Measurements from ENCODE around the gene HMSD. TPM values are rescaled to one million over a fixed set of nuclear protein-coding genes. Genes with fewer than 3 reads are reported as not detected.
A peak's percentile ranks its signal among the peaks of the same experiment; 100 is the strongest.

Gene HMSD
- total and polyA plus RNA-seq, 2 of the 4 experiments (the other 2 are of a cell fraction): 0.17 to 0.36 TPM

DNA sequence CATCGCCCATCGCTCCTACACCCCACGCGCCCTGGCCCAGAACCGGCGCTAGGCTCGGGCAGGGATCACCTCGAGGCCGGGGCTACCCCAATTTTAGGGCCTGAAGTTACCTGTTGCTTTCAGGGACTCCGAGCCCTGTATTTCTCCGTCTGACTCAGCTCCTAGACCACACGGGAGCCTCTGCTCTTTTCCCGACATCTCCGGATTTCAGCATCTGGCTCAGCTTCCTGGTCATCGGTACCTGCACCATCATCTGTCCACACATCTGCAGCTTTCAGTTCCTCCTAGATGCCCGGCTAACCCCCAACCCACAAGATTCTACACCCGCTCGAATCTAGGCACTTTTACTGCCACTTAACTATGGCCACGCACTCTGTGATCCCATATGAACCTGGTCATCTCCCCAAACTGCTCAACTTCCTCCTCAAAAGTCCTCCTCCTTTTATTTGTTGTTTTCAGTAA lies 12.1 kb upstream of the HMSD start:
- Histone ChIP-seq H3K4me3 (ENCODE audit: insufficient read depth, low read depth, low read length) (peak overlapping the region; percentile 54), H3K4me2 (ENCODE audit: low read depth, low read length) (peak overlapping the region; percentile 90; the same call in 1 of the 2 replicates), H3K9me3 (ENCODE audit: control insufficient read depth, insufficient read depth, low read length) (no peaks in the 10 kb centered on the region), H3K18ac (ENCODE audit: low read depth, low read length) (no peak overlapping the region), H3K23ac (ENCODE audit: low read depth, low read length) (no peak overlapping the region), H3K9me1 (ENCODE audit: insufficient read depth, low read length) (no peaks in the 10 kb centered on the region), H3K56ac (ENCODE audit: extremely low read depth, insufficient read depth, low read length) (no peak overlapping the region), H3K36me3 (ENCODE audit: control insufficient read depth, insufficient read depth, low read length) (no peaks in the 10 kb centered on the region), H4K91ac (ENCODE audit: insufficient read depth, low read depth, low read length) (no peak overlapping the region), H4K20me1 (ENCODE audit: insufficient read depth, low read length) (no peaks in the 10 kb centered on the region), H3K4me1 (ENCODE audit: control insufficient read depth, insufficient read depth, low read length) (no peaks in the 10 kb centered on the region), H2BK15ac (ENCODE audit: low read depth, low read length) (no peak overlapping the region), H2BK20ac (ENCODE audit: low read depth, low read length) (no peak overlapping the region), H4K8ac (ENCODE audit: low read depth in 2 of 2, low read length in 2 of 2) (no peak overlapping the region), H3K9ac (ENCODE audit: low read depth, low read length) (no peak overlapping the region), H4K5ac (ENCODE audit: low read depth, low read length) (no peak overlapping the region), H3K79me1 (ENCODE audit: low read depth in 1 of 2, low read length in 2 of 2) (no peaks in the 10 kb centered on the region), H2BK120ac (ENCODE audit: low read depth, low read length) (no peak overlapping the region), H3K27ac (ENCODE audit: insufficient read depth, low read length) (no peak overlapping the region), H2AK9ac (replicated peaks; ENCODE audit: low read depth, low read length, poor library complexity) (no peak overlapping the region), H3K4ac (ENCODE audit: low read depth, low read length) (no peak overlapping the region), H2BK5ac (ENCODE audit: low read depth, low read length, poor library complexity, severe bottlenecking) (no peak overlapping the region), H3K14ac (replicated peaks; ENCODE audit: low read depth, low read length) (no peak overlapping the region), H2AFZ (replicated peaks; ENCODE audit: low read length, poor library complexity) (peak overlapping the region; percentile 93), H3K27me3 (ENCODE audit: control insufficient read depth, insufficient read depth, low read length) (peaks cover 18% of the 10 kb centered on the region), H2AK5ac (ENCODE audit: low read depth, low read length) (no peak overlapping the region)
- no peak for TF ChIP-seq BHLHE40 (IDR thresholded peaks at IDR 0.05; ENCODE audit: low read depth, low read length)
- TF ChIP-seq POLR2A (IDR thresholded peaks at IDR 0.05; ENCODE audit: low read depth, low read length): no peak
- TF ChIP-seq RAD21 (IDR thresholded peaks at IDR 0.05; ENCODE audit: low read length): no peak
- TF ChIP-seq, protein P1, sequence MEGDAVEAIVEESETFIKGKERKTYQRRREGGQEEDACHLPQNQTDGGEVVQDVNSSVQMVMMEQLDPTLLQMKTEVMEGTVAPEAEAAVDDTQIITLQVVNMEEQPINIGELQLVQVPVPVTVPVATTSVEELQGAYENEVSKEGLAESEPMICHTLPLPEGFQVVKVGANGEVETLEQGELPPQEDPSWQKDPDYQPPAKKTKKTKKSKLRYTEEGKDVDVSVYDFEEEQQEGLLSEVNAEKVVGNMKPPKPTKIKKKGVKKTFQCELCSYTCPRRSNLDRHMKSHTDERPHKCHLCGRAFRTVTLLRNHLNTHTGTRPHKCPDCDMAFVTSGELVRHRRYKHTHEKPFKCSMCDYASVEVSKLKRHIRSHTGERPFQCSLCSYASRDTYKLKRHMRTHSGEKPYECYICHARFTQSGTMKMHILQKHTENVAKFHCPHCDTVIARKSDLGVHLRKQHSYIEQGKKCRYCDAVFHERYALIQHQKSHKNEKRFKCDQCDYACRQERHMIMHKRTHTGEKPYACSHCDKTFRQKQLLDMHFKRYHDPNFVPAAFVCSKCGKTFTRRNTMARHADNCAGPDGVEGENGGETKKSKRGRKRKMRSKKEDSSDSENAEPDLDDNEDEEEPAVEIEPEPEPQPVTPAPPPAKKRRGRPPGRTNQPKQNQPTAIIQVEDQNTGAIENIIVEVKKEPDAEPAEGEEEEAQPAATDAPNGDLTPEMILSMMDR (conservative IDR thresholded peaks at IDR 0.05; ENCODE audit: low read depth, low read length): no peak
- TF ChIP-seq NFE2L2 (IDR thresholded peaks at IDR 0.05; ENCODE audit: low read depth, low read length): no peak
- TF ChIP-seq MXI1 (IDR thresholded peaks at IDR 0.05; ENCODE audit: borderline replicate concordance, low read depth, low read length): no peak
- no peak for TF ChIP-seq RCOR1 (IDR thresholded peaks at IDR 0.05; ENCODE audit: insufficient replicate concordance, low read length)
- no peak for TF ChIP-seq SMC3 (IDR thresholded peaks at IDR 0.05; ENCODE audit: low read depth, low read length)
- no peak for TF ChIP-seq FOS (IDR thresholded peaks at IDR 0.05; ENCODE audit: low read depth, low read length)
- TF ChIP-seq CEBPB (IDR thresholded peaks at IDR 0.05; ENCODE audit: low read depth, low read length): no peak
- TF ChIP-seq RFX5 (IDR thresholded peaks at IDR 0.05; ENCODE audit: low read depth, low read length): no peak
- dilution Hi-C loops (cut with HindIII; ENCODE audit: low sequenced_read_pairs, unreplicated experiment) (no loop called here), intact Hi-C loops (cut with micrococcal nuclease) (loop anchor here (1.0 to 2.0 kb wide), 2 partner anchors 88 to 419 kb away; no protein-coding TSS in a partner anchor), in situ Hi-C loops (cut with MboI; ENCODE audit: low sequenced_read_pairs) (no loop called here)
- ChIA-PET POLR2A (ENCODE audit: unreplicated experiment) (interaction anchor here (0.6 to 1.5 kb wide), 2 partner anchors 27 to 68 kb away, joined by 5 to 6 read pairs; no protein-coding TSS in a partner anchor), CTCF (interaction anchor here (0.5 to 1.8 kb wide), 9 partner anchors 13 to 411 kb away, joined by 3 to 5 read pairs (median 4); no protein-coding TSS in a partner anchor)
- no TSS peak for BruUV-seq (replicated peaks)
- DNase-seq (no peak), ATAC-seq (ENCODE audit: low read depth) (no peak)
- 49% methylated on average over 13 of the region's 19 CpGs; no CpG with 5 or more reads in 1 of the 2 experiments for WGBS, 2 experiments (ENCODE audit: extremely low coverage in 2 of 2, insufficient read length in 1 of 2)

Measured in IMR-90 (cell line).